HG02571 (cell line): Measurements from ENCODE around the gene RNF175.

Source experiments
- ATAC-seq: cut with Tn5 transposase; IDR thresholded peaks from one replicate; pipeline ENCODE4 v1.9.1; 2021; ENCODE audit warnings: mild to moderate bottlenecking, moderate library complexity; ENCODE audit not compliant: unreplicated experiment

The RNF175 gene

DNA sequence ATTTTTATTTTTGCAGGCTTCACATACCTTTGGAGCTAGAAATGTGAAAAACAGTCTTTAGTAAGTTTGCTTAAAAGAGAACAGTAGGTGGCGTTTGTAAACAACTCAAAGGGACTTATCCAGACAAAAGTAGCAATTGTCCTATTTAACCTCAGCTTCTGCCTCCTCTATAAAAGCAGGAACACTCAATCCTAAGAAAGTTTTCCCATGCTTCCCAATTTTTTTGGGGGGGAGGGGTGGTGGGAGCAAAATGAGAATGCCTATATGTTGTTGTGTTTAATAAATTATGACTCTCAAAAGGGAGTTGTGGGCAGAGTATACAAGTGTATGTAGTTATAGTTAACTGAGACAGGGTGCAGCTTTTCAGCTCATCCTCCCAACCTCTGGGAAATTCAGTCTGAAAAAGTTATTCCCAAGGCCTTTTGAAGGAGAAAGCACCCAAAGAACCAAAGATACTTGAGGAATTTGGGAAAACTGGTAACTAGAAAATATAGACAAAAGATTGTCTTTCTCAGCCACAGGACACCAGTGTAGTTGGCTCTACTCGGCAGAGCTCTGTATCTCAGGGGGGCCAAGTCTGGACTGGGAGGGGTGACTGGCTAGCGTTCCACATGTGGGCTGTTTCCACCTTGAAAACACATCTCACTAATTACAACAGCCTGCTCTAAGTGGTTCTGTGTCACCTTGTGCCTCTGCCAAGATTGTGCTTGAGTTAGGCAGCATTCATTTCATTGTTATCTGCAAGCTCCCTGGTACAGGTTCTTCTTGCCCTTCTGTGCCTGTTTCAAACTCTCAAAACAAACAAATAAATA is 26.3 kb upstream of the RNF175 start:
- ATAC-seq = no peak

DNA sequence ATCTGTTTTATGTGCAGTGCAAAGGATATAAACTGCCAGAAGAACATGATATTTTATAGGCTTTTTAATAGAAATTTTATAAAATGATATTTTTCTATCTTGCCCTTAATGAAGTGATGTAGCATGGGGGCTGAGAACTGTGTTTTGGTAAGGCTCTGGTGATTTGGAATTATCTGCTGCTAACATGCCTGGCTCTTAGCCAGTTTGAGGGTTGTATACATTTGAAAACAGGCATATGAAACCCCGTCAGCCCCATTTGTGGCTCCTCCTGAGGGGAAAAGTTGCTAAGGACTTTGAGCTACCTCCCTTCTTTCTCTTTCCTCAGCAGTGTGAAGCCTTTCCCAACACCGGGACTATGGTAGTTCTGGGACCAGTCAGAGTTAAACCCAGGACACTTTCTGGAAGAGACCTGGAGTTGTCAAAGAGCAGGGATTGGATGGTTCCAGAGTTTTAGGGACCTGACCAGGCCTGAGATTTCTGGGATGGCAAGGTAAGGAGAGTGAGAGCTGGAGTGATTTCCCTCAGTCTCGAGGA is 24.4 kb upstream of the RNF175 start:
- ATAC-seq = no peak

DNA sequence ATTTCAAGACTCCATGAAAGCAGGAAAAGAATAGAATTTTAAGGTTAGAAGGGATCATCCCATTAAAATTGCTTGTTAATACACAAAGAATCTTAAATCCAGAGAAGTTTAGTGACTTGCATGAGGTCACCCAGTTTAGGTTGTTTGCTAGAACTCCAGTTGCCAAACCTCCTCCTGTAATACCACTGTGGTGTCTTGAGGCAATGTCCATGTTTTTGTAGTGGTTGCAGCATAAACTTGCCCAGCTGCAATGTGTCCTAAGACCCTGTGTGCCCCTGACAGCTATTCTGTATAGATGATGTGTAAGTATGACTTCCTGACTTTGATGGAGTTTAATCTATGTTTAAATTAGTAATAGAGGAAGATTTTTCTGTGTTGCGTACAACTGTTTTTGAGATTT is 22.8 kb upstream of the RNF175 start:
- no peak for ATAC-seq

DNA sequence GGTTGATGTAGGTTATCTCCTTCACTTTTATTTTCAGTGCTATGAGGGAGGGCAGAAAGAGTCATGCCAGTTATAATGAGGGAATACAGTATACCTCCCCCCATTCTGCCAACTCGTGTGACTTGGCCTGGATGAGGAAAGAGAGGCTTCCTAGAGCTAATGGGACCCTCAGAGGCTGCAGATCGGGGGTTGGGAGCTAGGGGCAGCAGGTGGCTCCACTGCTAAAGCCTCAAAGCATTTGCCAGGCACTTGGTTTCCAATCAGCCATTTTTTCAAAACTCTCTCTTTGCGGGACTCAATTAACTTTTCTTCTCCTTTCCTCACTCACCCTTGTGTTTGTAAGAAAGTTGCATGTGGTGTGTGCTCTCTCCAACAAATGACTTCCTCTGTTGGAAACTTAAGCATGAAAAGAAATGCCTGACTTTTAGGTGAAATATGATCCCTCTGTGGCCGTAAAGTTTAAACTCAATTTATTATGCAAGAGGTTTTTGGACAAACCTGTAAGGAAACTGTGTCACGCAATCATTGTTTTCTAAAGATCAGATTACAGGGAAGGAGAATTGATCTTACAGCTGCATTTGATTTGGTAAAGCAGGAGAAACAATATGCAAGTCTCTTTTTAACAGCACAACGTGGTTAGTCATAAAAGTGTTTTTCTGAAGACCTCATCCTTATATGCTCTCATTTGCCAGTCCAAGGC is 22.0 kb upstream of the RNF175 start:
- no peak for ATAC-seq

DNA sequence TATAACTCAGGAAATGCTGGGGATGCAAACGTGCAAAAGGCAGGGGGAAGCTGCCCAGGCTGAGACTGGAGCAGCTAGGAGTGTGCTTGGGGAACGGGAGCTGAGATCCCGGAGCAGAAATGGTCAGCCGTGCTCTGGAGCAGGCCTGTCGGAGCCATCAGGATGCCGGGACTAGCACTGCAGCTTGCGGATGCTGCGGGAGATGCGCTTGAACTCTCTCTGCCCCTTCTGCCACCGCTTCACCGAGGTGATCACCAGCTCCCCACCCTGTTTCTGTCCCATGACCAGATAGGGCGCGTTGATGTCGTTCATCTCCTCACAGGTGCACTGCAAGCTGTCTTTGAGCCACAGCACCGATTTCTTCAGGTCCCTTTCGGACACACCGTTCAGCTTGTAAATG is 21.5 kb upstream of the RNF175 start:
- no peak for ATAC-seq

DNA sequence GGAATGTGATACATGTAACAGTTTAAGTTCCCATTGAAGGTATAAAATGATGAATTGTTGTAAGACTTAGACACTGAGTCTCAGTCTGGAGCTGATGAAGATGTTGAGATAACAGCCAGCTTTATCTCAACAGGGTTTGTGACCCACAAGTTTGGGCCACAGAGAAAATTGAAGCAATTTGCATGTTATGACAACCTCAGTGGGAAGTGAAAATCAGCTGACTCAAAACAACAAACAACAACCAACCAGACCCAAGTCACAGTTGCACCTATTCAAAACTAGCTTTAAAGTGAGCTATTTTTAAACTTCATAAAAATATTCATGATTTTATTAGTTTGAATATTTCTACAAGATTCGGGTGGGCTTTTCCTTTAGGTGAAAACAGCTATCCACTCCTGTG is 21.1 kb upstream of the RNF175 start:
- no peak for ATAC-seq

DNA sequence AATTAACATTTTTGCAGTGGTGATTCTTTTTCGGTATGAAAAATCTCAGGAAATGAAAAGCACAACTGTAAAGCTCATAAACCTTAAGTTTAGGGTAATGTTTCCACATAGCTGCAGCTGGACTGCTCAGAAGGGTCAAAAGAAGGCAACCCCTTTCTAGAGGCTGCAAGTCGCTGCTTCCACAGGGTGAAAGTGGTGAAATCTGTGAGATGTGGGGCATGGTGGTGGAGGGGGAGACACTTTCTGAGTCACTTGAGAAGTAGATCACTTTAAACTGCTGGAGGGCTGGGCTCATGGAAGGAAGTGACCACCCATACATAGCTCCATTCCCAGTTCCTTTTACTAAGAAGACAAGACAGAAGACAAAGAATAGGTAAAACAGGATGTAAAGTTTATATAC is 20.4 kb upstream of the RNF175 start:
- no peak for ATAC-seq

DNA sequence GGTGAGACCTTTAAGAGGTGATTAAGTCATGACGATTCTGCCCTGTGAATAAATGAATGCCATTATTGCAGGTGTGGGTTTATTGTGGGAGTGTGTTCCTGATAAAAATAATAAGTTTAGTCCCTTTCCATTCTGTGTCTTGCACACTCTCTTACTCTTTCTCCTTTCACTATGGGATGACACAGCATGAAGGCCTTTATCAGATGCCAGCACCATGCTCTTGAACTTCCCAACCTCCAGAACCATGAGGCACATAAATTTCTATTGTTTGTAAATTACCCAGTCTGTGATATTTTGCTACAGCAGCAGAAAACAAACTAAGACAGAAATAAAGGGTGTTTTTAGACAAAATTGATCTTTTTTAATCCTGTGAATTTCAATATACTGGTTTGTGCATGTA is 18.6 kb upstream of the RNF175 start:
- no peak for ATAC-seq

DNA sequence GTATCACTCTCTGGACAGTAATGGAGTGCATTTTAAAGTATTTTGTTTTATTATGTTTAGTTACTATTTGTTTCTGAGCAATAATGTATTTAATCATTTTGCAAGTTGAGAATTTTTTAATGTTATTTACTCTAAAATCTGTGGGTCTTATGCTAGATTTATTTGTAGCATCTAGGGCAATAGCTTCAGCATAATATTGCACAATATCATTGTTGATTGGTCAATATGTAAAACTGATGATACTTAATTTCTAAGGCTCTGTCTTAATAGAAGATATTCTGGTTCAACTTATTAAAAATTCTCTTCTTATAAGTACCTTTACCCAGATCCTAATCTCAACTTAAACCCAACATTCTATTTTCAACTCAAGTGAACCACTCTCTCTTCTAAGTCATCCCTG is 17.6 kb upstream of the RNF175 start:
- no peak for ATAC-seq

DNA sequence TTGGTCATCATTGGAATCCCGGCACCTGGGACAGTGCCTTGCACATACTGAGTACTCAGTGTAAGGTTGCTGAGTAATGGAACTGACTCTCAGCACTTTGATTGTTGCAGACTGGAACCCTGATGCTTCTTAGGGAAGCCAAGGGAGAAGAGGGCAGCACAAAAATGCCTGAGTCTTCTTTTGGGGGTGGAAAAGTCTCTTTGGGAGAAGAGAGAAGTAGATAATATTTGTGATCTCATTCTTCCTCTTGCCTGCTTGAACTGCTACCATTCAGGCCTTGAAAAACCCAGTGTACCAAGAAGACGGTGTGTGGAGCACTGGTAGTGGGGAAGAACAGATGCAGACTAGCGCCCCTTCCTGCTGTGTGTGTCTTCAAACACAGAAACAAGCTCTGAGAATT is 16.8 kb upstream of the RNF175 start:
- ATAC-seq = no peak

DNA sequence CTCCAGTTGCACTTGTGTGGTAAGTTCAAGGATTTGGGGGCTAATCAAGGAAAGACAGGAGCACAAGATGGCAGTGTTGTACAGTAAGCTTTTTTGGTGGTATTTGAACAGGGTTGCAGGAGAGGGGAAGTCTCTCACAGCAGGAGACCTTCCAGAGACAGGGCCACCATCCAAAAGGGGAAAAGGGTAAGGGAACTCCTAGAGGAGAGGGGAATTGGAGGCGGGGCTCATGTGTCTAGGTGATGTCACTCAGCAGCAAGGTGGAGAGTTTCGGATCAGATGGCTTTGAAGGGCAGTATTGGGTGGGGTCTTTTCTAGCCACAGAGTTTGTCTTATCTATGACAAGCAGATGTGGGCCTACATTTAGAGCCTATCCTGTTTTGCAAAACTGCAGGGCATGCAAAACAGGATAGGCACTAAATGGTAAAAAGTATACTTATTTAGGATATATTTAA is 13.4 kb upstream of the RNF175 start:
- ATAC-seq = no peak

DNA sequence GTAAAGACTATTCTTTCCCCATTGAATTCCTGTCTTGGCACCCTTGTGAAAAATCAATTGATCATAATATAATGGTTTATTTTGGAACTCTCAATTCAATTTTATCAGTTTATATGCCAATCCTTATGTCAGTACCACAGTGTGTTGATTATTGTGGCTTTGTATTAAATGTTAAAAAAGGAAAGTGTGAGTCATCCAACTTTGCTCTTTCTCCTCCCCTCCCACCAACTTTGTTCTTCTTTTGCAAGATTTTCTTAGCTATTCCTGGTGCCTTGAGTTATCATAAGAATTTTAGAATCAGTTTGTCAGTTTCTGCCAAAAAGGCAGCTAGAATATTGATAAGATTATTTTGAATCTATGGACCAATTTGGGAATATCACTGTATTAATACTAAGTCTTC is 11.2 kb upstream of the RNF175 start:
- no peak for ATAC-seq

DNA sequence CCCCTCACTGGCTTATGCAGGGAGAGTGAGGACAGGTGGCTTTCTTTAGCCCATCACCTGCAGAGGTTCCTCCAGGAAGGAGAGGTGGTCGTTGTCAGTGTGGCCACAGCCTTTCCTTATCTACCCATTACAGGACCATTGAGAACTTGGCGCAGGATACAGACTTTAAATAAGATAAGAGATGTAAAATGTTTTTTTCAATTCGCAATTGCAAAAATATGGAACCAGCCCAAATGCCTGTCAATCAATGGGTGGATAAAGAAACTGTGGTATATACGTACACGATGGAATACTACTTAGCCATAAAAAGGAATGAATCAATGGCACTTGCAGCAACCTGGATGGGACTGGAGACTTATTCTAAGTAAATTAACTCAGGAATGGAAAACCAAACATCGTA is 6.9 kb upstream of the RNF175 start:
- ATAC-seq = no peak

DNA sequence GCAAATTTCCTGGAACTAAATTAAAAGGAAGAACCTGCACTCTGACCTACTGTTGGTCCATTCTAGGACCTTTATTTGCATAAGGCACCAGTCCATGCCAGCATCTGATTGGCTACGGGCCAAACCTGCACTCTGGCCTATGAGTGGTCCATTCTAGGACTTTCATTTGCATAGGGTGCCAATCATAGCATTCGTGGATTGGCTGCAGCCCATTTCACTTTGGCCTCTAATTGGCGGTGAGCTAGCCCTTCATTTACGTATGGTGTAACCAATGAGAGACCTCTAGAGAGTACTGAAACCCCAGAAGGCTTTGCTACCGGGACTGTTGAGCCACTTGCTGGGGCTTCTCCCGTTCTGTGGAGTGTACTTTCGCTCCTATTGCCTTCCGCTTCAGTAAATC is 6.1 kb upstream of the RNF175 start:
- ATAC-seq = no peak

DNA sequence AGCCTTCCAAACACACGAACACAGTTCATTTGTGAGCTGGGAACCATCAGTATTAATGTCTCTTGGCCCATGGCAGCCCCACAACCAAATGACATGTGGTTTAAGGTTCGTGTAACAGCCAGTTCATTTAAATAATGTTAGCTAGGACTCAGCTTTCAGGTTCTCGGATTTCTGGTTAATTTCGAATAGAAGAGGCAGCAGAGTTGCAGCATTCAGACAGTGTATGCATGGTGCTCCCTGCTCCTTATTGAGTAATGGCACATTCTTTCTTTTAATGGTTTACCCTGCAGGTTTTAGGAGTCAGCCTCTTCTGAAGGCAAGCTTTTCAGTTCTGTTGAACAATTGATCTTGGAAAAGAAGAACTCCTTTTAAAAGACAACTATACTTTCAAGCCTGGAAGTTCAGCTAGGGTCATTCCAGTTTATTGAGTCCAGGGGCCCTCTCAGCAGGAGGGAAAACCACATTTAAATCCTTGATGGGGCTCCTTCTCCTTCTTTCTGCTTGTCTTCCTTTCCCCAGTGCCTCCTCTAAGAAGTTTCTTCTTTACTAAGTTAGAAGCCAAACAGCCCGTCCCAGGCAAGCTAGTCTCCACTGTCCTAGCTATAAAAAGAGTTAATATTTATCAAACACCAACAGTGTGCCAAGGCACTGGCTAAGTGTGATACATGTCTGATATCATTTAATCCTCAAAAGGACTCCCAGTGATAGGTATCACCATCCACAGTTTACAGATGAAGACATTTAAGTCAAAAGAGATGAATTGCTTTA is 5.0 kb upstream of the RNF175 start:
- ATAC-seq = no peak

DNA sequence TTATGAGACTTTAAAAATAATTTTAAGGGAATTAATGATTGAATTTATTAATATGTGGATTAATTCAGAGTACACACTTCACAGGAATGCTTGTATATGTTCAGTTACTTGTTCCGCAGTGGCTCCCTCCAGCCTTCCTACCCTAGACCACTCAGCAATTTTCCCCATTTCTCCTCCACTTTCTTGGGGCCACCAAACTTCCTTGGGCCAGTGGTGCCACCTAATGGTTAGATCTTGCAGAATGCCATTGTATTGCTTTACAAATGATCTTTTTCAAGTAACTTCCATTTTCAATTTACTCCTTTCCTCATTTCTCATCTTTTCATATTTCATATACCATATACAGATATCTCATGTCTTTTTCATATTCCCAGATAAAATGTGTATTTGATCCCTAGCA is 3.6 kb upstream of the RNF175 start:
- no peak for ATAC-seq

DNA sequence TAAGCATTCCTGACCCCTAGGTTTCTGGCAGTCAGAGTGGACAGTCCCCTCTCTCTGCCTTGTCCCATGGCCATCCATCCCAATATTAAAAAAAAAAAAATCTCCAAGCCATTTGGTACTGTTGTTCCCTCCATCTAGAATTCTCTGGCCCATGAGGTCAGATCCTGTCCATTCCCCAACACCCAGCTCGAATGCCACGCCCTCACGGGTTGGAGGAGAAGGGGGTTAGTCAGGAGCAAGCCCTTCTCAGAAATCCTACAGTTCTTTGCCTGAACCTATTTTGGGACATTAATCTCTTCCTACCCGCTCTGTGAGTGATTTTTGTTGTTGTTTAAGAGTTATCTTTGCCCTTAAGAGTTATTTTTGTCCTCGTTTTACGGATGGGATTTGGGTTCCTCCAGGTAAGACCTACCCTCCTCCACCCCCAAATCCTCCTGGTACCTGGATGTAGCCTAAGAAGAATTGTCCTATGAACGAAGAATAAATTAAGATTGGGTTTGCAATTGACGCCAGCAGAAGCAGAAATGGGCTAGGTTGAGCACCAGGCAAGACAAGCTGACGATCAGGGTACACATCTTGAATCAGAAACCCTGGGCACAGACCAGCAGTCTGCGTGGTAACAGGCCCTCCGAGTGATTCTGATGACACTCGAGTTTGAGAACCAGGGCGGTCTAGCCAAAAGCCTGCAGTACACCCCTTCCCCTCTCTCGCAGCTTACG is 977 bp downstream of the RNF175 start:
- no peak for ATAC-seq

DNA sequence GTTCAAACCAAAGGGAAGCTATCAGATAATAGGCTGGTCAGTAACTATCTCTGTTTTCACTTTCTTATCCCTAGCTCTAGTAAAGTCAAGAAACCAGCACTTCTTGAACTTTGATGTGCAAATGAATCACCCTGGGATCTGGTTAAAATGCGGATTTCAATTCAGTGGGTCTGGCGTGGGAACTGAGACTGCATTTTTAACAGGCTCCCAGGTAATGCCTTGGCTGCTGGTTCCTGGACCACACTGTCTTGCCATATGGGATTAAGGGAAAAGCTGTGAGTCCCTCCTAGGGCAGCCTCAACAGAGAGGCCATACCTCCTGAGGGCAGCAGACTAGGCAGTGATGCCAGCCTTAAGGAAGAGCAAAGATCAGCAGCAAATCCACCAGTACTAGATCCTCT is 1.7 kb downstream of the RNF175 start:
- ATAC-seq = no peak

DNA sequence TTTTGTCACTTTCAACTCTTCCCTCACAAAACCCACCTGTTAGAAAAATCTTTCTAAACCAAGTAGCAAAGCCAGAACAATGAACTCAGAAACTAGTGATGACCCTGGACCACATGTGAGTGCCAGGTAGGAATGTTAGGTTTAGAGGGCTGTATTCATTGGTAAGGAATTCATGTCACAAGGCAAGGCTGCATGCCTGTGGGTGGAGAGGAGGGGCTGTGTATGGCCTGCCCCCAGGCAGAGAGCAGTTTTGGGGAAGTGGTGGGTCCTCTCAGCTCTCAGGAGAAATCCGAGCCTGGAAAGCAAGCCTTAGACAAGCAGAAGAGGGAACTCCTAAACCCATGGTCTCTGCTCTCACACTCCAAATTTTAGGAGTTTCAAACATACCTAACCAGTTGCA is 2.4 kb downstream of the RNF175 start:
- no peak for ATAC-seq

DNA sequence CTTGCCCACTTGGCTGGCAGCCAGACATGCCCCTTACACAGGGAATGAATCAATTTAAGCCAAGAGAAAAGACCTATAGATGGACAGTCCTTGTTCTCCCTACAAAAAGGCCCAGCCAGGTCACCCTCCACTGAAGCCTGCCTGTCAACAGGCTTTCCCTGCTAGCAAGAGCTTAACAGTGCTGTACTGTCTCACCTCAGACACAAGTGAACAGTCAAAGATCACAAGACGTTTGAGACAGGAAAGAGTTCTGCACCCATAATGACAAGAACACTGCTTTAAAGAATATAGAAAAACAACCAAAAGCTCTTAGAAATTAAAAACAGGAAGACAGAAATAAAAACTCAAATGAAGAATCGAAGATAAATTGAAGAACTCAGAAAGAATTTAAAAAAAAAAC is 4.6 kb downstream of the RNF175 start:
- ATAC-seq = no peak
